Measurements from ENCODE around the gene MYBPC3.

The MYBPC3 gene

GRCh38 chr11:47352556-47352955, at the start of gene MYBPC3:
MYBPC3 (minus strand) TSS chr11:47352702; CDS start chr11:47352647, 55 bp downstream.
- no peak for DNase-seq

DNA sequence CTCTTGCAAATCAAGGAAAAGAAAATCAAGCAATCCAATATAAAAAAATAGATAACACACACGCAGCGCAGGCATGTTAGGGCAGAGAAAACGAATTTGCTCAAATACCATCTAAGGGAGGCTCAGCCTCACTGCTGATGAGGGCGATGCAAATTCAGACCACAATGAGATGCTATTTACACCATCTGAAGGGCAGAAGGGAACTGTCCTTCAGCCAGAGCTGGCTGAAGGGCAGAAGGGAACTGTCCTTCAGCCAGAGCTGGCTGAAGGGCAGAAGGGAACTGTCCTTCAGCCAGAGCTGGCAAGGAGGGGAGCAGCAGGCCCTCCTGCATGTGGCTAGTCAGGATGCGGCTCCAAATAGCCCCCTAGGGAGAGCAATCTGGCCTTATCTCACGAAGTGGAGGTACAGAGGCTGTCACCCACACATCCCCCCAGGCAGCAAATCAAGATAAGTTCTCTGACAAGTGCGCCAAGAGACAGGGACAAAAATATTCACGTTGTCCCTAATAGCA, 48.3 kb upstream of the MYBPC3 start:
- DNase-seq: no peak

DNA sequence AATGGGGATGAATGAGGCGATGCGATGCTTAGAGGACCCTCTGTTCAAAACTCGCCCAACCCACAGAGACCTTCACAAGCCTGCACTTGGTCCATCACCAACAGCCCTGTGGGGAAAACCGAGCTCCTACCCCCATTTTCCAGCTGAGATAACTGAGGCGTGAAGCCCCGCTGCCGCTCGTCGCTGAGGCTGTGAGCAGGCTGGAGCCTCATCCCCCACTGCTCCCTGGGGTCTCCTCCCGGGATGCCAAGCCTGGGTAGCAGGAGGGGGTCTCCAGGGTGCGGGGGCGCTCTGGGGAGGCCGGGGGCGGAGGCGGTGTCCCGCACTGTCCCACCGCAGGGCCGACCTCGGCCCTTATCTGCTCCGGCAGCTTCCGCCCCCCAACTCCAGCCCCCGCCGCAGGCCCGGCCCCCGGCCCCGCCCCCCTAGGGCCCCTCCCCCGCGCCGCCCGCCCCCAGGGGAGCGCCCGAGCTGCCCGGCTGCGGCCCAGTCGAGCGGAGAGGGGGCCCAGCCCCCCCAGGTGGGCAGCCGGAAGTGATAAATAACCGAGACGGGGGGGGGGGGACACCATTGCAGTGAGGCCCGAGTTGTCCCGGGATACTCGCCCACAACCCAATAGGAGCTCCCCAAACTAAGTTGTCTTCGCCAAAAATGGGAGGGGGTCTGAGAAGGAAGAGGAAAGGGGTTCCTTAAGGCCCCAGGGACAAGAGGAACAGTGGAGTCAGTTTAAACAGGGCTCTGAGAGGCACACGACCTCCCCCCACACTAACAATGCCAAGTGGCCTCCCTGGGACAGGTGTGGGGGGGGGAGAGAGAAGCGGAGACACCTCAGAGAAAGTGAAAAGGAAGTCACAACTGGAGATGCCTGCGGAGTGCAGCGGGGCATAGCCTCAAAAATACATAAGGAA, 47.6 kb upstream of the MYBPC3 start:
- no peak for DNase-seq

DNA sequence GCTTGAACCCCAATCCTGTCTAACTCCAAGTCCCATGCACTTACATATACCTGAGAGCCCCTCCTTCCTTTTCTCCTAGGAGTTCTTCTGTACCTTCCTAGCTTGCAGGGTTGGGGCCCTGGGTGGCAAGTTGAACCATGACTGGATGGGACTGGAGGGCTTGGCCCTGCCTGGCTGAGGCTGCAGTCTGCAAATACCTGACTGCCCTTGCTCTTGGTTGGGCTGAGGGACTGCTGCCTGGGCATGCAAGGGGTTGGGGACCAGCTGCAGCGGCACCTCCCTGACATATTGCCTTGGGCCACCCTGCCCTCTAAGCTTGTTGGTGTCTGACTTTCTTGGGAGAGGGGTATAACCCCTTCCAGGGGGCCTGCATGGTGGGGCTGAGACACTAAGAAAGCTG, 46.0 kb upstream of the MYBPC3 start:
- no peak for DNase-seq

- DNase-seq: no peak
Measured at GRCh38 chr11:47398011-47398410, 45.5 kb upstream of the MYBPC3 start.

DNA sequence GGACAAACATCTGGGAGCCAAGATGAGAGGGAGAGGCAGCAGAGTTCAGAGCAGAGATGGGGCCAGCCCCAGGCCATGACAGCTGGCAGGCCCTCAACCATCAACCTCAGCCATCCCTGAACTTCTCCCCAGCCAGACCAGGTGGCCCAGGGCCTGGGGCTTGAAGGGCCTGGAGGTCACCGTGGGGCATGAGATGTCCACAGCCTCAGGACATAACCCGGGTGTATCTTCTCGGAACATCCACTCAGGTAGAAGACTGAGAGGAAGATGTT, 43.5 kb upstream of the MYBPC3 start:
- DNase-seq: no peak

GRCh38 chr11:47395223-47396048, 42.9 kb upstream of the MYBPC3 start:
- DNase-seq: no peak

DNA sequence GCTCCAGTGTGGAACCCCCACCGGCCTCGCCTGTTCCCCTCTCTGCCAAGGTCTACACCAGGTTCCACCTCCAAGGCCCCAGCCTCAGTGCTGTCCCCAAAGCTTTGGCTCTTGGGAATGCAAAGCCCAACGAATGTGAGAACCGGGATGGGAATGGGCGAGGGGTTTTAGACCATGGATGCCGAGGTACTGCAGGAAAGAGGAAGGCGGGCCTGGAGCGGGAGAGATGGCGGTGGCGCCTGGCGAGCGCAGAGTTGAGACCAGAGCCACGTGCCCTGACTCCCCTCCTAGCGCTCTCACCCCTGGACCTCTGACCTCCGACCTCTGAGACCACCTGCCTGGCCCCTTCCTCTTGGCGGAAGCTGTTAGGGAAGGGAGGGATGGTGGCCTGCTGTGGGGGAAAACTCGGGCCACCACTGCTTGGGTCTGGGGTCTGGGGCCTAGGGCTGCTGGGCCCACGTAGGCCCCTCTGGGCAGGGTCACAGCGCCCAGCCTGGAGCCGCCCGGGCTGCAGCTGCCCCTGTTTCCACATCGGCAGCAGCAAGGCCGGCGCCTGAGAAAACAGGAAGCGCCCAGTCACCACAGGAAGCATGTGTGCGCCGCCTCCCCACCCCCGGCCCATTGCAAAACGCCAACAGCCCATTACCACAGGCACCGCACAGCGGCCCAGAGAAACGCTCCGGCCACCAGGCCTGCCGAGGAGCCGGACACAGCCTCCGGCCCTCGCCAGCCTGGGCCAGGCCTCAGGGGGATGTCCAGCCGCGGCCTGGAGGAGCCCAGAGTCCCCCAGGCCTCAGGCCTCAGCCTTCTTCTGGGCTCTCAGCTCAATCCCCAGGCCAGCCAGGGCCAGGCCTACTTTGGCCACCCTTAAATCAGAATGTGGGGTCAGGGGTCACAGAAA, 42.1 kb upstream of the MYBPC3 start:
- no peak for DNase-seq

DNA sequence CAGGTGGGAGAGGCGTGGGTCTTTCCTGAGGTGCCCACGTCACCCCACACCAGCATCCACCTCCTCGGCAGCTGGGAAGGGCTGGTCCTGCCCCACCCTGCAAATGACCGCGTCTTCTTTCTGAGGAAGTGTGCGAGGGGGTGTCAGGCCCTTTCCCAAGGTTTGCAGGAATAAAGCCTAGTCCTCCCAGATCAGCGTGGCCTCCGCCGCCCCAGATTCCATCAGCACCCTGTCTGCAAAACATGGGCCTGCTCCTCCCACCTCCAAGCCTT, 41.5 kb upstream of the MYBPC3 start:
- no peak for DNase-seq

DNA sequence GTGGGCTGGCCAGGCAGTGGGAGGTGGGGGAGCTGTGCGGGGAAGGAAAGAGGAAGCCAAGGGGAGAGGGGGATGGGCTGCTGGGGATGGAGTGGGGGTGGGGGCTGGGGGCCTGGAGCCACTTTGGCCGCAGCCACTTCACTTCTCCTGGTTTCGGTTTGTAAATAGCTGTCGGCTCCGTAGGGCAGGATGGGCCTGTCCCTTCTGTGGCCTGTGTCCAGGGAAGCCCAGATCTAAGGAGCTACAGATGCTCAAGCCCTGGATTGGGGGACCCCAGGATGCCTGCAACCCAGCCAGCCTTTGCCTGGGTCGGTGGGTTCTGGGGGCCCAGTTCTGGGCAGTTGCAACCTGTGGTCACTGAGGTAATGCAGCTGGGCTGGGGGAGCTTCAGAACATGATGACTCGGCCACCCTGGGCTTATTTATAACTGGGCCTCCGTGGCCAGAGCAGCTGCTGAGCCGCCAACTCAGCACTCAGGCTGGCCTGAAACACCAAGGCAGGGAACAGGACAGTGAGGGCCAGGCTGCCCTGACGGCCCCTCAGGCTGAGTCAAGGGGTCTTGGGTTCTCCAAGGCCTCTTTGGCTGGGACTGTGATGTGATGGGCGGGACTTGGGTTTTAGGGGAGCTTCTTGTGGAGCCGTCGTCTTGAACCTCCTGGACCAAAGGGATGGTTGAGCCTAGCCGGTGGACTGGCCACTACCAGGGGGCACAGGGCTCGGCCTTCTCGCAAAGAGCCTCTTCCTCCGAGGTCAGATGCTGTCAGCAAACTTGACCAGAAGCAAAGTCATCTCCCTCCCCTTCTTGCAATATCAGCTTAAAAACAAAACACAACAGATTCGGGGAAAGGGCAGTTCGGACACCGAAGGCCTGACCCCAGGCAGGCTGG, 40.9 kb upstream of the MYBPC3 start:
- no peak for DNase-seq

- no peak for DNase-seq
Measured at GRCh38 chr11:47392546-47393162, 40.2 kb upstream of the MYBPC3 start.

- no peak for DNase-seq
Measured at GRCh38 chr11:47391711-47392432, 39.4 kb upstream of the MYBPC3 start.

- DNase-seq: no peak
Measured at GRCh38 chr11:47391077-47391583, 38.6 kb upstream of the MYBPC3 start.

DNA sequence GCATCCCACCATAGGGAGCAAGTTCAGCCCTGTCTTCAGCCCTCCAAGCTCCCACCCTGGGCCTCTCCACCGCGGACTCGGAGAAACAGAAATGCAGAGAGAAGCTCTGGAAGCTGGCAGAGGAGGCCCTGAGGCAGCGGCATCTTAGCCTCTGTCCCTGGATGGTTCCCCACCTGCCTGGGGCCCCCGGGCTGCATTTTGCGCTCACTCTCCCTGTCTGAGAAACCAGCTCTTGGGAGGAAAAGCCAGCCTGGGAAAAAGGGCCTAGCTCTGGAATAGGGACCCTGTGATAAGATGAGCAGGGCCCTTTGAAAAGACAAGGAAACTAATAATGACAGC, 37.9 kb upstream of the MYBPC3 start:
- no peak for DNase-seq

DNA sequence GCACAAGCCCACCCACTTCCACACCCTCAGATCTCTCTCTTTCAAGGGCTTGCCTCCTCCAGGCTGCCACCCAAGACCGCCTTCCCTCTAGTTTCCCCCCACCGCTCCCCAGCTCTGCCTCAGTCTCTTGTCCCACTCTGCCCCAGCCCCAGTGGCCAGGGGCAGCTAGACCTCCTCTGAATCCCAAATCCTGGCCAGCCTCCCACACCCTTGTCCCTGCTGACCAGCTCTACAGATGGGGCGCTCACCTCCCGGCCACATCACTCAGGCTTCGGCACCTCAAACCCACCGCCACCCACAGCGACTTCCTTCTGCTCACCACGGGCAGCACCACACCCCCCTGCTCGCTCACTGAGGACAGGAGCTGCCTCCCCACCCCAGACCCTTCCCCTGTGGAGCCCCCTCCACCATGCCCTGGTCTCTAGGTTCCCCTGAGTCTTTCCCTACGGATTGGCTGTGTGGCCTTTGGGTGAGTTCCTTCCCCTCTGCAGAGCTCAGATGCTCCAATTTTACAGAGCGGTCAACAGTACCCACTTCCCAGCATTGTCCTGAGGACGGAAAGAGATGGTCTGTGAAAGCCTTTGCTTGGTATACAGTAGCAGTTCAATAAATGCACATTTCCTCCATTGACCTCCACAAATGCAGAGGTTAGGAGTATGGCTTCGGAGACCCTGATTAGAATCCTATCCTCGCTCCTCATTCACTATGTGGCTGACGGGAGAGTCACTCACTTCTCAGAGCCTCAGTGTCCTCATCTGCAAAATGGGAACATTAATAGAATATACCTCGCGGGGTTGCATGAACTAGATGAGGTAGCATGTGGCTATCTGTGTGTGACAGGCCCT, 37.3 kb upstream of the MYBPC3 start:
- DNase-seq: no peak

GRCh38 chr11:47388697-47389576, 36.4 kb upstream of the MYBPC3 start:
- DNase-seq: no peak

DNA sequence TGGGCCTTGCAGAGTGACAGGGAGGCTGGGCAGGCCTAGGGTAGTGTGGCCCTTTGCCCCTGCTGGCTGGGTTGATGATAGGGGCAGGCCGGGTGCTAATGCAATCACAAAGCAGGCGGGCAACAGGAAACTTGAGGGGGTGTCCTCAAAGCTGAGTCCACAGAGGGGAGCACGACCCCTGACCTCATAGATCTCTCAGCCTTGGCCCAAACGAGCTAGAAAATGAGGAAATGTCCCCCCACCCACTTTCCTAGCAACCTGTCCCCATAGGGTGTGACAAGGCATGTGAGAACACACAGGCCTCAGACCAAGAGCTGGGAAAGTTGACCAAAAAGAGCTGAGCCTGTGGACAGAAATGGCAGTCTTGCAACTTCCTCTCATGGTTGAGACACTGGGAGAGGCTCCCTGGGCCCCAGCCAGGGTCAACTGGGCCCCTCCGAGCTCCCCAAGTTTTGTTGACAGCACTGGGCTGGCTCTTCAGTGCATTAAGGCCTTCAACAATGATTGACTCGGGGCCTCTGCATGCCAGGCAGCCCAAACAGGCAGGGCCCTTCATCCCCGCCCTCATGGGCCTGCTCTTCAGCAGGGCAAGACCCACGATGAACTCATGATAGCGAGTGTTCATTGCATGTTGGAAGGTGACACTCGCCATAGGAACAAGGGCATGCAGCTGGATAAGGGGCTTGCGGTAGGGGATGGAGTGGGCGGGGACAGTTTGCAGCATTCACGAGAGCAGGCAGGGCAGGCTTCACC, 35.6 kb upstream of the MYBPC3 start:
- no peak for DNase-seq

GRCh38 chr11:47384498-47384897, 32.0 kb upstream of the MYBPC3 start:
- DNase-seq: no peak
